Hematopoietic multipotent progenitor cell treated with erythropoietin and hydrocortisone succinate and interleukin-3 and kit ligand, for 17 days (in vitro differentiated cells): ENCODE measurements around the gene TRMT13.
"Not testable (repeated sequence)": the region's sequence is repeated elsewhere in the genome, so short reads cannot be mapped to it uniquely, and the experiment has no call there.

ENCODE experiments used
- DNase-seq: peaks from one replicate; pipeline ENCODE4 v3.0.0-alpha.2; 2015; ENCODE audit warnings: low spot score

The TRMT13 gene

DNA sequence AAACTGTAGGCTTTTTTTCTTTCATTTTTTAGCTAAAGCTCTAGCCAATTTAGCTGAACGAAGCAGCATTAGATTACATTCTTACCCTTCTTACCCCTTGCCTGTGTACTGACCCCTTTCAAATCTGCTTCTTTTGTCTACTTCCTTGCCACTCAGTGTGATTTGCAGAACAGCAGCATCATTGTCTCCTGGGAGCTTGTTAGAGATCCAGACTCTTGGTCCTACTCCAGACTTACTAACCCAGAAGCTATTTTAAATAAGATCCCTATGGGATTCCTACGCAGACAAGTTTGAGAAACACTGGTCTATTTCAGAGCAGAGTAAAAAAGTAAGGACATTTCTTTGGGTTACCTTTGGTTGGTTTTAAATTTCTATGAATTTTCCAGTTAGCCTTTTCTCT is 31.3 kb downstream of the TRMT13 start:
- DNase-seq: no peak

DNA sequence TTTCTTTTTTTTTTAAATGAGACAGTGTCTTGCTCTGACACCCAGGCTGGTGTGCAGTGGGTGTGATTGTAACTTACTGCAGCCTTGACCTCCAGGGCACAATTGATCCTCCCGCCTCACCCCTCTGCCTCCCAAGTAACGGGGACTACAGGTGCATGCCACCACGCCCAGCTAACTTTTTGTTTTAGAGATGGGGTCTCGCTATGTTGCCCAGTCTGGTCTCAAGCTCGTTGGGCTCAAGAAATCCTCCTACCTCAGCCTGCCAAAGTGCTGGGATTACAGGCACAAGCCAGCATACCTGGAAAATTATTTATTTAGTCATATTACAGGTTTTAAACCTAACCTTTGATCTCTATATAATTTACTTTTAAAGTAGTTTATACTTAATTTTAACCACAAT is 31.7 kb downstream of the TRMT13 start:
- DNase-seq: no peak

DNA sequence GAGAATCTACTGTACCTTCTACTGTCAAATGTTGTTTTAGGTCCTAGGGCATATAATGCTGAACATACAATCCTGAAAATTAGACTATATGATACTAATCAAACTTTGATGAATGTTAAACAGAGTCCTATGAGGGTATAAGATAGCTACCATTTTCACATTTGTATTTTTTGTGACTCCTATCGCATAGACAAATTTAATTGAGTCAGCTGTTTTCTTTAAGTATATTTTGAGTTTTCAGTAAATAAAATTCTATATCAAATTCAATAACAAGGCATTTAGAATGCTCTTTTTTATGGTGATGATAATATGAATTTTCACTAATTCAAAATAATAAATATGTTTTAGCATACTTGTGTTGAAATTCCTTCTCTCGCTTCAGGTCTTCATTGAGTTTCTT is 35.1 kb downstream of the TRMT13 start:
- no peak for DNase-seq

DNA sequence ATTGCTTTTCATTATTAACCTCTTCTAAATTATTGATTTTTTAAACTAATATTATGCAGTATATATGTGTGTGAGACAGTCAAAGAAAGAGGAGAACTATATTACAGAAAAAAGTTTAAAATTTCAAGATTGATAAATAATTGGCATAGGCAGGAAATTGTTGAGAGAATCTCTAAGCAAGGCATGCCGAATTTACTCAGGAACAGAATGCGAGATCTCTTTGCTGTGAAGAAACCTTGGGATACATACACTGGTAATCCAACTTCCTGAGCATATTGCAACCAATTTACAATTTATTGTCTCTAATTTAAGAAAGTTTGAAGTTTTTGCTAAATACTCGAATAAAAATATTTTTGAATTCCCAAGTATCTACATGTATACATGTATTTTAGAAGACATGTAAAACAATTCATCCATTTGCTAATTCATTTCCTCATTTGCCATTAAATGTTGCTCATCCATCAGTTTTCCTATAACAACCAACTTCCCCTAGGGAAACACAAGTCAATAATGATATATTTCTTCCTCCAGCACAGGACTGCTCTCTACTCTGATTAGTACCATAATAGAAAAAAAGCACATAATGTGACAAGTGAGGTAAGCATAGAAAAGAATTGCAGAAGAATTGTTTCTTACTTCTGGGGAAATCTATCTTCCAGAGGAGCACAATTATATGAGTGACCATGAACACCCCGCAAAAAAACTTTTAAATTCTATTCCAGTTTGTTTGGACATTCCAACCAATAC is 44.5 kb downstream of the TRMT13 start:
- DNase-seq: no peak

DNA sequence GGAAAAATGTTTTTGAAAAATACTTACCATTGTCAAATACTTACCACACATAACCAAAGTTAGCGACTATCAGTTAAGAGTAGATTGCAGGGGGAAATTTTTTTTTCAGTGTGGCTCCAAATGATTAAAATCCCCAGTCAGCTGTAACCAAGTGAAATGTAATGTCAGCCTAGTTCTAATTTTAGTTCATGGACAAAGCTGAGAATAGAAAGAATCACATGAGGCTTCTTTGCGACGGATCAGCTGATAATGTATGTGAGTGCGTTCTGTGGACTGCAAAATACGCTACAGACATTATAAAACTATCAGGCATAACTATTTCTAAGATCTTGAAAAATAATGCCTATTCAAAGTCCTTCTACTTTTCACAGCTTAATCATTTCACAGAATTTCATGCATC is 45.1 kb downstream of the TRMT13 start, which contains the start of gene LRRC39:
Gene LRRC39 (minus strand): TSS at position 166 of the 400 bp plus-strand sequence. CDS start 9,740 bp downstream, outside the sequence.
- DNase-seq: no peak

DNA sequence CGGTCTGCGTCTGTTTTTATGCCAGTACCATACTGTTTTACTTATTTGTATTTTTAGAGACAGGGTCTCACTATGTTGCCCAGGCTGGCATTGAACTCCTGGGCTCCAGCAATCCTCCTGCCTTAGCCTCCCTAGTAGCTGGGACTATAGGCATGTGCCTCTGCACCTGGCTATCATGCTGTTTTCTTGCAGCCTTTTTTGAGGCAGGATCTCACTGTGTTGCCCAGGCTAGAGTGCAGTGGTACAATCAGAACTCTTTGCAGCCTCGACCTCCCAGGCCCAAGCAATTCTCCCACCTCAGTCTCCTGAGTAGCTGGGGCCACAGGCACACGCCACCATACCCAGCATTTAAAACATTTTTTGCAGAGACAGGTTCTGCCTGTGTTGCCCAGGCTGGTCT is 50.4 kb downstream of the TRMT13 start:
- no peak for DNase-seq

DNA sequence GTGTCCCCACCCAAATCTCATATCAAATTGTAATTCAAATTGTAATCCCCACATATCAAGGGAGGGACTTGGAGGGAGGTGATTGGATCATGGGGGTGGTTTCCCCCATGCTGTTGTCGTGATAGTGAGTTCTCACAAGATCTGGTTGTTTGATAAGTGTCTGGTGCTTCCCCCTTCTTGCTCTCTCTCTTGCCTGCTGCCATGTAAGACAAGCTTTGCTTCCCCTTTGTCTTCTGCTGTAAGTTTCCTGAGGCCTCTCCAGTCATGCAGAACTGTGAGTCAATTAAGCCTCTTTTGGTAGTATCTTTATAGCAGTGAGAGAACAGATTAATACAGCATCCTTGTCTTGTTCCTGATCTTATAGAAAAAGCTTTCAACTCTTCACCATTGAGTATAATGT is 51.6 kb downstream of the TRMT13 start:
- DNase-seq: no peak

DNA sequence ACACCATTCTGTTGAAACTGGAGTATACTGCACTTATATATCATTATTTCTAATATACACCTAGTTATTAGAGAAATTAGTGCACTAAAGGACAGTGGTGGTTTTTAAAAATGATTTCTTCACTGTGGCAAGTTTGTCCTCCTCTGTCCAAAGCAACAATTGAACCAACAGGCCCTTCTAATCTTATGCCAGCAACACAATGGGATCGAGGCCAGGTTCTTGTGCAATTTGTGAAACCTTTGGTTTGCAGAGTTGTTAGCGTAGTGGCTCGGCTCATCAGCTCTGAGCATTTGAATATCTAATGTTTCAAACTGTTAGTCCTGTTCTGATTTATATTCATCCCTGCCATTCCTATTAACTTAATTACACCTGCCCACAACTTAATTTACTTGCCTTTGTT is 54.9 kb downstream of the TRMT13 start:
- DNase-seq: no peak

DNA sequence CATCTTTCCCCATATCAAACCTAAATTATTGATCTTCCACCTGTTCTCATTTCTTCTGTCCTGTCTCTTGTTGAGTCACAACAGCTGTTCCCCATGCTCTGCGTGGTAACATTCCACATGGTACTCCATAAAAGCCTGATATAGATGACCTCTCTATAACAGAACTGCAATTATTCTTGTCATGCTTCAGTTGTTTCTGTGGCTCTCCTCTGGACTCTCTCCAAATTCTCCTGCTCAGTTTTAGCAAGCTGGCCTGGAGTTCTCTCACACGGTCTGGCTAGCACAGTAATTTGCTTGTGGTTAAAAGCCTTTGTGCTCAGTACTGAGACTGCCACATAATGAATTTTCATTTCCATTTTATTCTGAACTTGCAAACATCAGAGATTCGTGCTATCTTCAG is 55.7 kb downstream of the TRMT13 start:
- no peak for DNase-seq

DNA sequence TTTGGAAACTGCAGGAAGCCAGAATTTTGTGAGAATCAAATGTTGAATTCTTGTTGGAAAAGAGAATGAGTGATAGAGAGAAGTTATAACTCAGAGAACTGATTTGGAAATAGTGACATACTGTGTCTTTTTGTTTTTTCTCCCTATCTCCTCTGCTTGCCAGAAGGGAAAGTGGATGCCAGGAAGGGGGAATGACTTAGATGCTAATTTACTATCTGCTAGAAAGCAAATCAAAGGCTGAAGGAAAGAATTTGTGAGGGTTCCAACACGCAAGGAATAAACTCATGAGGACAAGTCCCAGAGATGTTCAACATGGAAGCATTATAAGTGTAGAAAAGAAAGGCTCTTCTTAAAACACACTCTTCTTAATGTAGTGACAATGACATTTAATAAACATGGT is 65.6 kb downstream of the TRMT13 start:
- DNase-seq: no peak

DNA sequence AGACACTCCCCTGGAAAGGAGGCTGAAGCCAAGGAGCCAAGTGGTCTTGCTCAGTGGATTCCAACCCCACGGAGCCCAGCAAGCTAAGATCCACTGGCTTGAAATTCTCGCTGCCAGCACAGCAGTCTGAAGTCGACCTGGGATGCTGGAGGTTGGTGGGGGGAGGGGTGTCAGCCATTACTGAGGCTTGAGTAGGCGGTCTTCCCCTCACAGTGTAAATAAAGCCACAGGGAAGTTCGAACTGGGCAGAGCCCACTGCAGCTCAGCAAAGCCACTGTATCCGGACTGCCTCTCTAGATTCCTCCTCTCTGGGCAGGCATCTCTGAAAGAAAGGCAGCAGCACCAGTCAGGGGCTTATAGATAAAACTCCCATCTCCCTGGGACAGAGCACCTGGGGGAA is 67.1 kb downstream of the TRMT13 start:
- DNase-seq: not testable (repeated sequence)
